H1 (cell line): ENCODE results near the gene RYK. TPM values are rescaled to one million over a fixed set of nuclear protein-coding genes. Genes with fewer than 3 reads are reported as not detected.

Experiments used
- GABPA ChIP-seq: IDR thresholded peaks from 2 replicates; pipeline ENCODE4 v1.6.1; 2011; ENCODE audit warnings: mild to moderate bottlenecking, low read length, moderate library complexity, borderline replicate concordance; ENCODE audit not compliant: insufficient read depth
- polyA plus RNA-seq, 7 experiments: library from polyadenylated mRNA; depleted of rRNA in 3 of 7; stranded (reverse) in 5 of 7; unstranded in 2 of 7; fragments of >200 nt in 5 of 7; fragments of 200-250 nt in 2 of 7; gene quantifications; 1 replicate in 5 of 7; 2 replicates in 1 of 7; 4 replicates in 1 of 7; pipeline versions ENCODE4 v1.2.1 to v1.2.3, GENCODE V29; 2011 to 2013; ENCODE audit warnings: missing spikeins in 2 of 7, mixed read lengths in 2 of 7
- total RNA-seq: library from RNA; stranded (reverse); fragmentation: NEBNext Ultra II Directional; extraction: Animal tissue kit (Norgen Biotek cat#: 25700); gene quantifications from 2 replicates; pipeline ENCODE4 v1.2.1, GENCODE V29; 2021
- TF ChIP-seq, protein P1 (sequence below): fragments of 300-600 bp; sonication (generic); IDR thresholded peaks from 2 replicates; pipeline ENCODE4 v1.7.1; 2012; ENCODE audit warnings: low read length, moderate library complexity, mild to moderate bottlenecking, inconsistent platforms; ENCODE audit not compliant: insufficient replicate concordance
- TF ChIP-seq, protein P2 (sequence below): IDR thresholded peaks from 2 replicates; pipeline ENCODE4 v1.6.1; 2012; ENCODE audit warnings: inconsistent platforms

Gene RYK
- total and polyA plus RNA-seq, 2 of the 8 experiments (the other 6 are each of a cell fraction or from before 2014, with no cell fraction given), result 30.5 to 63.8 TPM

DNA sequence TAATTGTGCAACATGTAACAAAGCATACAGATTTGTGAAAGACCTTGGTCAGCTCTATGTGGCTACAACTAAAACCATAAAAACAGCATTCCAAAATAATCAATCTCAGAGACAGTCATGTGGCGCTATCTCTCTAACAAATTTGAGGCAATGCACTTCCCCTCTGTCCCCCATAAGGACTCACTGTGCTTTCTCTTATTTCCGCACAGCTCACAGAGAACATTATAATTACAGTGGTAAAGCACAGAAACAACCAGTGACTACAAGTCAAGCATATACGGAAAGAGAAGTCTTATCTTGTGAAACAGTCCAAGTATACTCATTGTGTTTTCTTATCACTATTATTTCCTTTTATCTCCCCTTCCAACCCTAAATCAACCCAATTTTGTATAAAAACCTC is 64.3 kb downstream of the RYK start (continued):
- TF ChIP-seq, protein P1, sequence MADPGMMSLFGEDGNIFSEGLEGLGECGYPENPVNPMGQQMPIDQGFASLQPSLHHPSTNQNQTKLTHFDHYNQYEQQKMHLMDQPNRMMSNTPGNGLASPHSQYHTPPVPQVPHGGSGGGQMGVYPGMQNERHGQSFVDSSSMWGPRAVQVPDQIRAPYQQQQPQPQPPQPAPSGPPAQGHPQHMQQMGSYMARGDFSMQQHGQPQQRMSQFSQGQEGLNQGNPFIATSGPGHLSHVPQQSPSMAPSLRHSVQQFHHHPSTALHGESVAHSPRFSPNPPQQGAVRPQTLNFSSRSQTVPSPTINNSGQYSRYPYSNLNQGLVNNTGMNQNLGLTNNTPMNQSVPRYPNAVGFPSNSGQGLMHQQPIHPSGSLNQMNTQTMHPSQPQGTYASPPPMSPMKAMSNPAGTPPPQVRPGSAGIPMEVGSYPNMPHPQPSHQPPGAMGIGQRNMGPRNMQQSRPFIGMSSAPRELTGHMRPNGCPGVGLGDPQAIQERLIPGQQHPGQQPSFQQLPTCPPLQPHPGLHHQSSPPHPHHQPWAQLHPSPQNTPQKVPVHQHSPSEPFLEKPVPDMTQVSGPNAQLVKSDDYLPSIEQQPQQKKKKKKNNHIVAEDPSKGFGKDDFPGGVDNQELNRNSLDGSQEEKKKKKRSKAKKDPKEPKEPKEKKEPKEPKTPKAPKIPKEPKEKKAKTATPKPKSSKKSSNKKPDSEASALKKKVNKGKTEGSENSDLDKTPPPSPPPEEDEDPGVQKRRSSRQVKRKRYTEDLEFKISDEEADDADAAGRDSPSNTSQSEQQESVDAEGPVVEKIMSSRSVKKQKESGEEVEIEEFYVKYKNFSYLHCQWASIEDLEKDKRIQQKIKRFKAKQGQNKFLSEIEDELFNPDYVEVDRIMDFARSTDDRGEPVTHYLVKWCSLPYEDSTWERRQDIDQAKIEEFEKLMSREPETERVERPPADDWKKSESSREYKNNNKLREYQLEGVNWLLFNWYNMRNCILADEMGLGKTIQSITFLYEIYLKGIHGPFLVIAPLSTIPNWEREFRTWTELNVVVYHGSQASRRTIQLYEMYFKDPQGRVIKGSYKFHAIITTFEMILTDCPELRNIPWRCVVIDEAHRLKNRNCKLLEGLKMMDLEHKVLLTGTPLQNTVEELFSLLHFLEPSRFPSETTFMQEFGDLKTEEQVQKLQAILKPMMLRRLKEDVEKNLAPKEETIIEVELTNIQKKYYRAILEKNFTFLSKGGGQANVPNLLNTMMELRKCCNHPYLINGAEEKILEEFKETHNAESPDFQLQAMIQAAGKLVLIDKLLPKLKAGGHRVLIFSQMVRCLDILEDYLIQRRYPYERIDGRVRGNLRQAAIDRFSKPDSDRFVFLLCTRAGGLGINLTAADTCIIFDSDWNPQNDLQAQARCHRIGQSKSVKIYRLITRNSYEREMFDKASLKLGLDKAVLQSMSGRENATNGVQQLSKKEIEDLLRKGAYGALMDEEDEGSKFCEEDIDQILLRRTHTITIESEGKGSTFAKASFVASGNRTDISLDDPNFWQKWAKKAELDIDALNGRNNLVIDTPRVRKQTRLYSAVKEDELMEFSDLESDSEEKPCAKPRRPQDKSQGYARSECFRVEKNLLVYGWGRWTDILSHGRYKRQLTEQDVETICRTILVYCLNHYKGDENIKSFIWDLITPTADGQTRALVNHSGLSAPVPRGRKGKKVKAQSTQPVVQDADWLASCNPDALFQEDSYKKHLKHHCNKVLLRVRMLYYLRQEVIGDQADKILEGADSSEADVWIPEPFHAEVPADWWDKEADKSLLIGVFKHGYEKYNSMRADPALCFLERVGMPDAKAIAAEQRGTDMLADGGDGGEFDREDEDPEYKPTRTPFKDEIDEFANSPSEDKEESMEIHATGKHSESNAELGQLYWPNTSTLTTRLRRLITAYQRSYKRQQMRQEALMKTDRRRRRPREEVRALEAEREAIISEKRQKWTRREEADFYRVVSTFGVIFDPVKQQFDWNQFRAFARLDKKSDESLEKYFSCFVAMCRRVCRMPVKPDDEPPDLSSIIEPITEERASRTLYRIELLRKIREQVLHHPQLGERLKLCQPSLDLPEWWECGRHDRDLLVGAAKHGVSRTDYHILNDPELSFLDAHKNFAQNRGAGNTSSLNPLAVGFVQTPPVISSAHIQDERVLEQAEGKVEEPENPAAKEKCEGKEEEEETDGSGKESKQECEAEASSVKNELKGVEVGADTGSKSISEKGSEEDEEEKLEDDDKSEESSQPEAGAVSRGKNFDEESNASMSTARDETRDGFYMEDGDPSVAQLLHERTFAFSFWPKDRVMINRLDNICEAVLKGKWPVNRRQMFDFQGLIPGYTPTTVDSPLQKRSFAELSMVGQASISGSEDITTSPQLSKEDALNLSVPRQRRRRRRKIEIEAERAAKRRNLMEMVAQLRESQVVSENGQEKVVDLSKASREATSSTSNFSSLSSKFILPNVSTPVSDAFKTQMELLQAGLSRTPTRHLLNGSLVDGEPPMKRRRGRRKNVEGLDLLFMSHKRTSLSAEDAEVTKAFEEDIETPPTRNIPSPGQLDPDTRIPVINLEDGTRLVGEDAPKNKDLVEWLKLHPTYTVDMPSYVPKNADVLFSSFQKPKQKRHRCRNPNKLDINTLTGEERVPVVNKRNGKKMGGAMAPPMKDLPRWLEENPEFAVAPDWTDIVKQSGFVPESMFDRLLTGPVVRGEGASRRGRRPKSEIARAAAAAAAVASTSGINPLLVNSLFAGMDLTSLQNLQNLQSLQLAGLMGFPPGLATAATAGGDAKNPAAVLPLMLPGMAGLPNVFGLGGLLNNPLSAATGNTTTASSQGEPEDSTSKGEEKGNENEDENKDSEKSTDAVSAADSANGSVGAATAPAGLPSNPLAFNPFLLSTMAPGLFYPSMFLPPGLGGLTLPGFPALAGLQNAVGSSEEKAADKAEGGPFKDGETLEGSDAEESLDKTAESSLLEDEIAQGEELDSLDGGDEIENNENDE, result no peak
- TF ChIP-seq, protein P2, sequence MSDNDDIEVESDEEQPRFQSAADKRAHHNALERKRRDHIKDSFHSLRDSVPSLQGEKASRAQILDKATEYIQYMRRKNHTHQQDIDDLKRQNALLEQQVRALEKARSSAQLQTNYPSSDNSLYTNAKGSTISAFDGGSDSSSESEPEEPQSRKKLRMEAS, result no peak
- no peak for TF ChIP-seq GABPA
